ENCODE data around the gene PHYHD1.

- TF ChIP-seq CTCF (IDR thresholded peaks at IDR 0.05) (no peak), POLR2A (IDR thresholded peaks at IDR 0.05) (no peak)
Measured at GRCh38 chr9:128972956-128973355, 52.2 kb downstream of the PHYHD1 start.

Measured in thyroid gland (tissue), 4 donors.